Neural cell (in vitro differentiated cells): Measurements from ENCODE around the gene UTP14C. TPM values are rescaled to one million over a fixed set of nuclear protein-coding genes. Genes with fewer than 3 reads are reported as not detected.

ENCODE experiments used
- H2AFZ ChIP-seq: fragments of 200-600, 300-800 bp; sonication (generic), shearing (Covaris generic); 2 replicates; pipeline ENCODE4 v1.6.0; 2014; ENCODE audit warnings: low read depth, mild to moderate bottlenecking, antibody characterized with exemption, low read length, moderate library complexity
- H3F3A ChIP-seq: fragments of 200-600 bp; shearing (Covaris generic); 2 replicates; pipeline ENCODE4 v1.6.1; 2016; ENCODE audit warnings: mild to moderate bottlenecking, moderate library complexity, mixed read lengths, antibody characterized with exemption, low read length; ENCODE audit not compliant: insufficient read depth, poor library complexity, severe bottlenecking
- H3K27ac ChIP-seq: fragments of 200-600, 300-800 bp; sonication (generic), shearing (Covaris generic); 2 replicates; pipeline ENCODE4 v1.5.1; 2014; ENCODE audit warnings: mild to moderate bottlenecking, low read length, moderate library complexity
- H3K27me3 ChIP-seq: fragments of 300-800, 200-600 bp; sonication (generic), shearing (Covaris generic); 2 replicates; pipeline ENCODE4 v1.6.0; 2014; ENCODE audit warnings: mild to moderate bottlenecking, low read depth, low read length, moderate library complexity; ENCODE audit not compliant: insufficient read depth
- H3K36me3 ChIP-seq: fragments of 300-800, 200-600 bp; sonication (generic), shearing (Covaris generic); 2 replicates; pipeline ENCODE4 v1.5.1; 2014; ENCODE audit warnings: mild to moderate bottlenecking, antibody characterized with exemption, low read length, moderate library complexity; ENCODE audit not compliant: insufficient read depth
- H3K4me2 ChIP-seq: fragments of 300-800, 200-600 bp; sonication (generic), shearing (Covaris generic); 2 replicates; pipeline ENCODE4 v1.6.0; 2014; ENCODE audit warnings: mild to moderate bottlenecking, low read length
- H3K4me3 ChIP-seq: fragments of 300-800, 200-600 bp; sonication (generic), shearing (Covaris generic); 2 replicates; pipeline ENCODE4 v1.5.1; 2014; ENCODE audit warnings: mild to moderate bottlenecking, low read length, moderate library complexity
- H3K79me2 ChIP-seq: fragments of 200-600 bp; shearing (Covaris generic); replicated peaks from 2 replicates; pipeline ENCODE4 v1.6.0; 2014; ENCODE audit warnings: mild to moderate bottlenecking, low read length, moderate library complexity; ENCODE audit not compliant: insufficient read depth
- H3K9ac ChIP-seq: fragments of 300-800, 200-600 bp; sonication (generic), shearing (Covaris generic); 2 replicates; pipeline ENCODE4 v1.6.1; 2016; ENCODE audit warnings: mild to moderate bottlenecking, low read length, mixed read lengths
- H3K9me2 ChIP-seq: fragments of 200-600 bp; shearing (Covaris generic); 2 replicates; pipeline ENCODE4 v1.6.1; 2016; ENCODE audit warnings: mild to moderate bottlenecking, low read length, mixed read lengths; ENCODE audit not compliant: insufficient read depth
- H3K9me3 ChIP-seq: fragments of 200-600, 300-800 bp; sonication (generic), shearing (Covaris generic); 2 replicates; pipeline ENCODE4 v1.6.1; 2016; ENCODE audit warnings: mild to moderate bottlenecking, mixed run types, low read length, moderate library complexity, mixed read lengths
- H4K20me1 ChIP-seq: fragments of 200-600 bp; shearing (Covaris generic); 2 replicates; pipeline ENCODE4 v1.6.1; 2016; ENCODE audit warnings: mild to moderate bottlenecking, mixed run types; ENCODE audit not compliant: insufficient read depth
- EP300 ChIP-seq: fragments of 450-650 bp; conservative IDR thresholded peaks from 2 replicates; pipeline ENCODE4 v1.6.1; 2014; ENCODE audit warnings: antibody characterized with exemption, mild to moderate bottlenecking, moderate library complexity; ENCODE audit not compliant: poor library complexity, severe bottlenecking
- EZH2 ChIP-seq: fragments of 200-600, 300-800 bp; shearing (Covaris generic), sonication (generic); IDR thresholded peaks from 2 replicates; pipeline ENCODE4 v1.6.1; 2014; ENCODE audit warnings: antibody characterized with exemption, low read length, borderline replicate concordance, mild to moderate bottlenecking; ENCODE audit not compliant: insufficient read depth, poor library complexity, severe bottlenecking
- MXI1 ChIP-seq: fragments of 450-650 bp; conservative IDR thresholded peaks from 2 replicates; pipeline ENCODE4 v1.6.1; 2014; ENCODE audit warnings: antibody characterized with exemption, mild to moderate bottlenecking; ENCODE audit not compliant: poor library complexity, severe bottlenecking
- POLR2AphosphoS5 ChIP-seq: IDR thresholded peaks from 2 replicates; pipeline ENCODE4 v1.6.1; 2012
- RAD21 ChIP-seq: fragments of 450-650 bp; conservative IDR thresholded peaks from 2 replicates; pipeline ENCODE4 v1.6.1; 2014; ENCODE audit warnings: antibody characterized with exemption, mild to moderate bottlenecking, moderate library complexity
- SMC3 ChIP-seq: fragments of 450-650 bp; conservative IDR thresholded peaks from 2 replicates; pipeline ENCODE4 v1.6.1; 2014; ENCODE audit warnings: antibody characterized with exemption, mild to moderate bottlenecking, moderate library complexity; ENCODE audit not compliant: poor library complexity
- TAF1 ChIP-seq: IDR thresholded peaks from 2 replicates; pipeline ENCODE4 v1.6.1; 2012; ENCODE audit warnings: low read depth
- polyA plus RNA-seq: library from polyadenylated mRNA; depleted of rRNA; stranded (reverse); fragments of >200 nt; gene quantifications from 2 replicates; pipeline ENCODE4 v1.2.3, GENCODE V29; 2014
- TF ChIP-seq, protein P1 (sequence below): IDR thresholded peaks from 2 replicates; pipeline ENCODE4 v1.6.1; 2012; ENCODE audit warnings: borderline replicate concordance
- TF ChIP-seq, protein P2 (sequence below): fragments of 450-650 bp; IDR thresholded peaks from 2 replicates; pipeline ENCODE4 v1.5.1; 2014; ENCODE audit warnings: antibody characterized with exemption, mild to moderate bottlenecking, moderate library complexity; ENCODE audit not compliant: poor library complexity, severe bottlenecking

Gene UTP14C
- polyA plus RNA-seq, 1 donor from 2014 or later, result 16.3 TPM

GRCh38 chr13:51988988-51989618 is 35.4 kb upstream of the UTP14C start:
- Histone ChIP-seq H3K79me2 (no peaks in the 10 kb centered on the region), H3K27ac (no peak overlapping the region), H3K27me3 (no peaks in the 10 kb centered on the region), H3K36me3 (no peaks in the 10 kb centered on the region), H2AFZ (no peak overlapping the region), H3K4me3 (no peak overlapping the region), H3K9ac (no peak overlapping the region), H3K9me3 (no peaks in the 10 kb centered on the region), H3F3A (no peaks in the 10 kb centered on the region), H3K9me2 (no peaks in the 10 kb centered on the region), H3K4me2 (no peak overlapping the region), H4K20me1 (no peaks in the 10 kb centered on the region)
- TF ChIP-seq TAF1, result no peak
- no peak for TF ChIP-seq EZH2
- no peak for TF ChIP-seq RAD21
- TF ChIP-seq, protein P1, sequence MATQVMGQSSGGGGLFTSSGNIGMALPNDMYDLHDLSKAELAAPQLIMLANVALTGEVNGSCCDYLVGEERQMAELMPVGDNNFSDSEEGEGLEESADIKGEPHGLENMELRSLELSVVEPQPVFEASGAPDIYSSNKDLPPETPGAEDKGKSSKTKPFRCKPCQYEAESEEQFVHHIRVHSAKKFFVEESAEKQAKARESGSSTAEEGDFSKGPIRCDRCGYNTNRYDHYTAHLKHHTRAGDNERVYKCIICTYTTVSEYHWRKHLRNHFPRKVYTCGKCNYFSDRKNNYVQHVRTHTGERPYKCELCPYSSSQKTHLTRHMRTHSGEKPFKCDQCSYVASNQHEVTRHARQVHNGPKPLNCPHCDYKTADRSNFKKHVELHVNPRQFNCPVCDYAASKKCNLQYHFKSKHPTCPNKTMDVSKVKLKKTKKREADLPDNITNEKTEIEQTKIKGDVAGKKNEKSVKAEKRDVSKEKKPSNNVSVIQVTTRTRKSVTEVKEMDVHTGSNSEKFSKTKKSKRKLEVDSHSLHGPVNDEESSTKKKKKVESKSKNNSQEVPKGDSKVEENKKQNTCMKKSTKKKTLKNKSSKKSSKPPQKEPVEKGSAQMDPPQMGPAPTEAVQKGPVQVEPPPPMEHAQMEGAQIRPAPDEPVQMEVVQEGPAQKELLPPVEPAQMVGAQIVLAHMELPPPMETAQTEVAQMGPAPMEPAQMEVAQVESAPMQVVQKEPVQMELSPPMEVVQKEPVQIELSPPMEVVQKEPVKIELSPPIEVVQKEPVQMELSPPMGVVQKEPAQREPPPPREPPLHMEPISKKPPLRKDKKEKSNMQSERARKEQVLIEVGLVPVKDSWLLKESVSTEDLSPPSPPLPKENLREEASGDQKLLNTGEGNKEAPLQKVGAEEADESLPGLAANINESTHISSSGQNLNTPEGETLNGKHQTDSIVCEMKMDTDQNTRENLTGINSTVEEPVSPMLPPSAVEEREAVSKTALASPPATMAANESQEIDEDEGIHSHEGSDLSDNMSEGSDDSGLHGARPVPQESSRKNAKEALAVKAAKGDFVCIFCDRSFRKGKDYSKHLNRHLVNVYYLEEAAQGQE, result no peak
- TF ChIP-seq, protein P2, sequence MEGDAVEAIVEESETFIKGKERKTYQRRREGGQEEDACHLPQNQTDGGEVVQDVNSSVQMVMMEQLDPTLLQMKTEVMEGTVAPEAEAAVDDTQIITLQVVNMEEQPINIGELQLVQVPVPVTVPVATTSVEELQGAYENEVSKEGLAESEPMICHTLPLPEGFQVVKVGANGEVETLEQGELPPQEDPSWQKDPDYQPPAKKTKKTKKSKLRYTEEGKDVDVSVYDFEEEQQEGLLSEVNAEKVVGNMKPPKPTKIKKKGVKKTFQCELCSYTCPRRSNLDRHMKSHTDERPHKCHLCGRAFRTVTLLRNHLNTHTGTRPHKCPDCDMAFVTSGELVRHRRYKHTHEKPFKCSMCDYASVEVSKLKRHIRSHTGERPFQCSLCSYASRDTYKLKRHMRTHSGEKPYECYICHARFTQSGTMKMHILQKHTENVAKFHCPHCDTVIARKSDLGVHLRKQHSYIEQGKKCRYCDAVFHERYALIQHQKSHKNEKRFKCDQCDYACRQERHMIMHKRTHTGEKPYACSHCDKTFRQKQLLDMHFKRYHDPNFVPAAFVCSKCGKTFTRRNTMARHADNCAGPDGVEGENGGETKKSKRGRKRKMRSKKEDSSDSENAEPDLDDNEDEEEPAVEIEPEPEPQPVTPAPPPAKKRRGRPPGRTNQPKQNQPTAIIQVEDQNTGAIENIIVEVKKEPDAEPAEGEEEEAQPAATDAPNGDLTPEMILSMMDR, result no peak
- no peak for TF ChIP-seq EP300
- TF ChIP-seq SMC3, result no peak
- TF ChIP-seq POLR2AphosphoS5, result no peak
- no peak for TF ChIP-seq MXI1

- H3K9me3 ChIP-seq, result no peaks in the 10 kb centered on the region
- no peaks in the 10 kb centered on the region for H4K20me1 ChIP-seq
- no peaks in the 10 kb centered on the region for H3K36me3 ChIP-seq
- no peak overlapping the region for H2AFZ ChIP-seq
- no peak overlapping the region for H3K9ac ChIP-seq
- no peak overlapping the region for H3K27ac ChIP-seq
- peaks cover 3% of the 10 kb centered on the region for H3K79me2 ChIP-seq
- H3K27me3 ChIP-seq, result no peaks in the 10 kb centered on the region
- H3F3A ChIP-seq, result no peaks in the 10 kb centered on the region
- no peaks in the 10 kb centered on the region for H3K9me2 ChIP-seq
- no peak overlapping the region for H3K4me2 ChIP-seq
- TF ChIP-seq SMC3 (no peak), MXI1 (no peak), RAD21 (no peak), TAF1 (no peak), EP300 (no peak), POLR2AphosphoS5 (no peak), EZH2 (no peak)
- TF ChIP-seq, protein P2, result no peak
- no peak overlapping the region for H3K4me3 ChIP-seq
Observed at GRCh38 chr13:51993713-51994112, 30.8 kb upstream of the UTP14C start.
